ENCODE measurements around the gene CISD3. TPM values are rescaled to one million over a fixed set of nuclear protein-coding genes. Genes with fewer than 3 reads are reported as not detected.

CISD3 gene
- total RNA-seq, 2 donors from 2014 or later = 8.9 to 11.2 TPM

- Histone ChIP-seq H3K4me3 (ENCODE audit: low read length) (peak overlapping the region; percentile 78), H3K9ac (ENCODE audit: extremely low read depth, low read length, poor library complexity, severe bottlenecking) (peak overlapping the region; percentile 63), H3K27me3 (ENCODE audit: control insufficient read depth, insufficient read depth, low read length, poor library complexity, severe bottlenecking) (no peaks in the 10 kb centered on the region), H3K36me3 (ENCODE audit: control insufficient read depth, insufficient read depth, low read length) (peaks cover 24% of the 10 kb centered on the region), H3K27ac (ENCODE audit: low read depth, low read length) (no peak overlapping the region), H3K4me1 (ENCODE audit: control insufficient read depth, insufficient read depth, low read length) (peaks cover 3% of the 10 kb centered on the region), H3K9me3 (ENCODE audit: control insufficient read depth, low read length) (no peaks in the 10 kb centered on the region)
- Mint-ChIP-seq H3K27me3 (ENCODE audit: insufficient read depth) (peaks cover 4% of the 10 kb centered on the region), H3K36me3 (ENCODE audit: low read depth) (peaks cover 23% of the 10 kb centered on the region), H3K27ac (peak overlapping the region; percentile 52), H3K9me3 (no peaks in the 10 kb centered on the region), H3K4me3 (peak overlapping the region; percentile 59), H3K4me1 (peaks cover 11% of the 10 kb centered on the region)
- 51 to 52% methylated on average over 12 to 14 of the region's 14 CpGs for WGBS, 2 experiments (ENCODE audit: insufficient coverage in 1 of 2, insufficient read length in 1 of 2)
- no peak for DNase-seq
- TF ChIP-seq CTCF (conservative IDR thresholded peaks at IDR 0.05) = no peak
Measured at GRCh38 chr17:38729368-38729885, 714 bp upstream of the CISD3 start.

GRCh38 chr17:38730526-38731379 lies 612 bp downstream of the CISD3 start:
- Mint-ChIP-seq H3K27me3 (ENCODE audit: insufficient read depth) (peaks cover 4% of the 10 kb centered on the region), H3K27ac (peak overlapping the region; percentile 88), H3K36me3 (ENCODE audit: low read depth) (peaks cover 24% of the 10 kb centered on the region), H3K9me3 (no peaks in the 10 kb centered on the region), H3K4me1 (peaks cover 11% of the 10 kb centered on the region), H3K4me3 (peak overlapping the region; percentile 78)
- Histone ChIP-seq H3K27ac (ENCODE audit: low read depth, low read length) (peak overlapping the region; percentile 72), H3K4me1 (ENCODE audit: control insufficient read depth, insufficient read depth, low read length) (peaks cover 3% of the 10 kb centered on the region), H3K4me3 (ENCODE audit: low read length) (peak overlapping the region; percentile 88), H3K27me3 (ENCODE audit: control insufficient read depth, insufficient read depth, low read length, poor library complexity, severe bottlenecking) (no peaks in the 10 kb centered on the region), H3K9me3 (ENCODE audit: control insufficient read depth, low read length) (no peaks in the 10 kb centered on the region), H3K9ac (ENCODE audit: extremely low read depth, low read length, poor library complexity, severe bottlenecking) (peak overlapping the region; percentile 64), H3K36me3 (ENCODE audit: control insufficient read depth, insufficient read depth, low read length) (peaks cover 29% of the 10 kb centered on the region)
- DNase-seq = peak; percentile 88
- no peak for TF ChIP-seq CTCF (conservative IDR thresholded peaks at IDR 0.05)
- WGBS, 2 experiments (ENCODE audit: insufficient coverage in 1 of 2, insufficient read length in 1 of 2) = 27 to 29% methylated on average over 20 to 27 of the region's 27 CpGs

- H3K9ac ChIP-seq (ENCODE audit: extremely low read depth, low read length, poor library complexity, severe bottlenecking) = no peak overlapping the region
- H3K36me3 Mint-ChIP-seq (ENCODE audit: low read depth) = peaks cover 24% of the 10 kb centered on the region
- 97 to 99% methylated on average over 7 to 8 of the region's 8 CpGs for WGBS, 2 experiments (ENCODE audit: insufficient coverage in 1 of 2, insufficient read length in 1 of 2)
Measured at GRCh38 chr17:38731526-38732294, 1.6 kb downstream of the CISD3 start.

More at GRCh38 chr17:38731526-38732294, 1.6 kb downstream of the CISD3 start:
- Histone ChIP-seq H3K4me1 (ENCODE audit: control insufficient read depth, insufficient read depth, low read length) (peaks cover 3% of the 10 kb centered on the region), H3K4me3 (ENCODE audit: low read length) (peak overlapping the region; percentile 88), H3K27me3 (ENCODE audit: control insufficient read depth, insufficient read depth, low read length, poor library complexity, severe bottlenecking) (no peaks in the 10 kb centered on the region), H3K36me3 (ENCODE audit: control insufficient read depth, insufficient read depth, low read length) (peaks cover 36% of the 10 kb centered on the region), H3K27ac (ENCODE audit: low read depth, low read length) (no peak overlapping the region), H3K9me3 (ENCODE audit: control insufficient read depth, low read length) (no peaks in the 10 kb centered on the region)
- TF ChIP-seq CTCF (conservative IDR thresholded peaks at IDR 0.05) = no peak
- H3K4me1 Mint-ChIP-seq = peaks cover 11% of the 10 kb centered on the region
- peaks cover 4% of the 10 kb centered on the region for H3K27me3 Mint-ChIP-seq (ENCODE audit: insufficient read depth)
- no peaks in the 10 kb centered on the region for H3K9me3 Mint-ChIP-seq
- no peak for DNase-seq
- H3K4me3 Mint-ChIP-seq = no peak overlapping the region
- H3K27ac Mint-ChIP-seq = peak overlapping the region; percentile 26
